ENCODE measurements around the gene SNX14.

The SNX14 gene

GRCh38 chr6:85600713-85601313 lies 7.2 kb upstream of the SNX14 start:
- TF ChIP-seq TSHZ2 (CRISPR knock-in tag; IDR thresholded peaks at IDR 0.05) = no peak
- TF ChIP-seq PPARA (CRISPR knock-in tag; IDR thresholded peaks at IDR 0.05; ENCODE audit: borderline replicate concordance) = no peak
- no peak for TF ChIP-seq OSR1 (CRISPR knock-in tag; IDR thresholded peaks at IDR 0.05)
- no peak for TF ChIP-seq SNAI2 (CRISPR knock-in tag; IDR thresholded peaks at IDR 0.05)
- TF ChIP-seq CREB5 (CRISPR knock-in tag; IDR thresholded peaks at IDR 0.05; ENCODE audit: low read depth) = no peak
- no peak for TF ChIP-seq ESRRG (CRISPR knock-in tag; IDR thresholded peaks at IDR 0.05)
- no peak for TF ChIP-seq ZNF565 (CRISPR knock-in tag; conservative IDR thresholded peaks at IDR 0.05; ENCODE audit: low read depth)
- no peak for TF ChIP-seq CSRNP3 (CRISPR knock-in tag; IDR thresholded peaks at IDR 0.05)
- no peak for TF ChIP-seq ISL1 (CRISPR knock-in tag; IDR thresholded peaks at IDR 0.05)
- no peak for TF ChIP-seq ARNTL (CRISPR knock-in tag; IDR thresholded peaks at IDR 0.05; ENCODE audit: borderline replicate concordance, low read depth)
- TF ChIP-seq GLIS3 (CRISPR knock-in tag; IDR thresholded peaks at IDR 0.05) = no peak
- TF ChIP-seq CSDC2 (CRISPR knock-in tag; IDR thresholded peaks at IDR 0.05) = no peak
- TF ChIP-seq ZFP30 (CRISPR knock-in tag; IDR thresholded peaks at IDR 0.05) = no peak
- no peak for TF ChIP-seq PATZ1 (CRISPR knock-in tag; IDR thresholded peaks at IDR 0.05; ENCODE audit: borderline replicate concordance)
- no peak for TF ChIP-seq ZNF8 (CRISPR knock-in tag; IDR thresholded peaks at IDR 0.05)
- TF ChIP-seq TOX (CRISPR knock-in tag; IDR thresholded peaks at IDR 0.05; ENCODE audit: borderline replicate concordance) = no peak
- no peak for TF ChIP-seq BACH2 (CRISPR knock-in tag; IDR thresholded peaks at IDR 0.05; ENCODE audit: borderline replicate concordance)
- TF ChIP-seq POU6F1 (CRISPR knock-in tag; IDR thresholded peaks at IDR 0.05; ENCODE audit: borderline replicate concordance, low read depth) = no peak
- ATAC-seq = no peak

GRCh38 chr6:85594197-85594930 lies 706 bp upstream of the SNX14 start:
- TF ChIP-seq TSHZ2 (CRISPR knock-in tag; IDR thresholded peaks at IDR 0.05) (peak; percentile 2; the same call in 1 of the 2 replicates), TOX (CRISPR knock-in tag; IDR thresholded peaks at IDR 0.05; ENCODE audit: borderline replicate concordance) (no peak)
- ATAC-seq = peak; percentile 19
